DOHH2 (cell line): ENCODE results near the gene CAMTA1.

Experiments used
- EZH2phosphoT487 ChIP-seq: fragments of 200-600 bp; sonication (generic); IDR thresholded peaks from 2 replicates; pipeline ENCODE4 v1.6.1; 2017; ENCODE audit warnings: borderline replicate concordance, mild to moderate bottlenecking, antibody characterized with exemption, low read length, moderate library complexity, mixed read lengths
- TF ChIP-seq, protein P1 (sequence below): fragments of 200-600 bp; sonication (generic); IDR thresholded peaks from one replicate; pipeline ENCODE4 v1.5.1; 2014; ENCODE audit warnings: antibody characterized with exemption, mild to moderate bottlenecking, low read depth, low read length; ENCODE audit not compliant: poor library complexity, severe bottlenecking

DNA sequence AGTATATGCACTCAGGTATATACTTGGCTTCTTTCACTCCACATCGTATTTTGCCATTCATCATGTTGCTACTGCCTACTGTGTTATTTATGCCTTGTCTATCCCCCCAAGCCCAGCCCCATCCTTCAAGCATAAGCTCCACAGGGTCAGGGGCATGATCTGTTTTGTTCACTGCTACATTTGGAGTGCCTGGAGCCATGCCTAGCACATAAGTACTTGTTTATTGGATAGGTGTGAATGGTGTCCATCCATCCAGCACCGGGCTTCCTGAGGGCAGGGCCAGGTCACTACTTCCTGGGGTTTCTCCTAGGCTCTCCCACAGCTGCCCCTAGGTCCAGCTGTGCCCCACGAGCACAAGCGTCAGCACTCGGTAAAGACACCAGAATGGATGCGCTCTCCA is 696.8 kb downstream of the CAMTA1 start:
- TF ChIP-seq, protein P1, sequence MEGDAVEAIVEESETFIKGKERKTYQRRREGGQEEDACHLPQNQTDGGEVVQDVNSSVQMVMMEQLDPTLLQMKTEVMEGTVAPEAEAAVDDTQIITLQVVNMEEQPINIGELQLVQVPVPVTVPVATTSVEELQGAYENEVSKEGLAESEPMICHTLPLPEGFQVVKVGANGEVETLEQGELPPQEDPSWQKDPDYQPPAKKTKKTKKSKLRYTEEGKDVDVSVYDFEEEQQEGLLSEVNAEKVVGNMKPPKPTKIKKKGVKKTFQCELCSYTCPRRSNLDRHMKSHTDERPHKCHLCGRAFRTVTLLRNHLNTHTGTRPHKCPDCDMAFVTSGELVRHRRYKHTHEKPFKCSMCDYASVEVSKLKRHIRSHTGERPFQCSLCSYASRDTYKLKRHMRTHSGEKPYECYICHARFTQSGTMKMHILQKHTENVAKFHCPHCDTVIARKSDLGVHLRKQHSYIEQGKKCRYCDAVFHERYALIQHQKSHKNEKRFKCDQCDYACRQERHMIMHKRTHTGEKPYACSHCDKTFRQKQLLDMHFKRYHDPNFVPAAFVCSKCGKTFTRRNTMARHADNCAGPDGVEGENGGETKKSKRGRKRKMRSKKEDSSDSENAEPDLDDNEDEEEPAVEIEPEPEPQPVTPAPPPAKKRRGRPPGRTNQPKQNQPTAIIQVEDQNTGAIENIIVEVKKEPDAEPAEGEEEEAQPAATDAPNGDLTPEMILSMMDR: no peak
- no peak for TF ChIP-seq EZH2phosphoT487
